ENCODE results near the gene ARHGAP25.

ARHGAP25 gene

DNA sequence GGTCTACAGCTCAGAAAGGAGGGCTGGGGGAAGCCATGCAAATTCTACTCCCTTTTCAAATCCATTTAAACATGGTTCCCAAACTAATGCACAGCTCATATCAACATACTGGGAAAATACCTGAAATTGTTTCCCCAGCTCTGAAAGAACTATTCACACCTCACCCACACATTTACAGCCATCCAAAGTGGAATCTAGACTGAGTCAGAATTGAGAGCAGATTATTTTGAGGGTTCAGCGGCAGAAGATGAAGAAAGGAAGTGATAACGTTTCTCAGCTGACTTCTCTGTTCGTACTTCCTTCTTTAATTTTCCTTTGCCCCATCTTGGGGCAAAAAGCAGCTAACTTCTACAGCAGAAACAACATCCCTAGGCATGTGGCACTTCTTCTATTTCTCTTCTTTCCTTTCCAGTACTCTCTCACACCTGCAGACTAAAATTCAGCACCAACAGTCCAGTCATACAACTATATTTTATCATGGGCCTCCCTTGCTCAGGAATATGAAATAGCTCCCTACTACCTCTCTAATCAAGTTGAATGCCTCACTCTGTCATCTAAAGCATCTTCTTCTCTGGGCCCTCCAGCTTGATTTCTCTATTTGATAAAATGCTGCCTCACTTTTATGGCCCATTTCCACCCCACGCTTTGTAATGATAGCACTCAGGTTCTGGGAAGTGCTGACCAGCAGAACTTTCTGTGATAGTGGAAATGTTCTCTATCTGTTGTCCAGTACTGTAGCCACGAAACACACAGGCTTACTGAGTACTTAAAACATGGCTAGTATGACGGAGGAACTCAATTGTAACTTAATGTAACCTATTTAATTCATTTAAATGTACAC, 35.9 kb downstream of the ARHGAP25 start:
- DNase-seq (ENCODE audit: low spot score) (no peak), ATAC-seq (ENCODE audit: low read depth) (no peak)
- H3K4me3 ChIP-seq (ENCODE audit: severe bottlenecking), result no peak overlapping the region
- TF ChIP-seq, protein P1, sequence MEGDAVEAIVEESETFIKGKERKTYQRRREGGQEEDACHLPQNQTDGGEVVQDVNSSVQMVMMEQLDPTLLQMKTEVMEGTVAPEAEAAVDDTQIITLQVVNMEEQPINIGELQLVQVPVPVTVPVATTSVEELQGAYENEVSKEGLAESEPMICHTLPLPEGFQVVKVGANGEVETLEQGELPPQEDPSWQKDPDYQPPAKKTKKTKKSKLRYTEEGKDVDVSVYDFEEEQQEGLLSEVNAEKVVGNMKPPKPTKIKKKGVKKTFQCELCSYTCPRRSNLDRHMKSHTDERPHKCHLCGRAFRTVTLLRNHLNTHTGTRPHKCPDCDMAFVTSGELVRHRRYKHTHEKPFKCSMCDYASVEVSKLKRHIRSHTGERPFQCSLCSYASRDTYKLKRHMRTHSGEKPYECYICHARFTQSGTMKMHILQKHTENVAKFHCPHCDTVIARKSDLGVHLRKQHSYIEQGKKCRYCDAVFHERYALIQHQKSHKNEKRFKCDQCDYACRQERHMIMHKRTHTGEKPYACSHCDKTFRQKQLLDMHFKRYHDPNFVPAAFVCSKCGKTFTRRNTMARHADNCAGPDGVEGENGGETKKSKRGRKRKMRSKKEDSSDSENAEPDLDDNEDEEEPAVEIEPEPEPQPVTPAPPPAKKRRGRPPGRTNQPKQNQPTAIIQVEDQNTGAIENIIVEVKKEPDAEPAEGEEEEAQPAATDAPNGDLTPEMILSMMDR (IDR thresholded peaks at IDR 0.05; ENCODE audit: poor library complexity, severe bottlenecking), result no peak
- peaks cover 15% of the 10 kb centered on the region for H3K4me1 ChIP-seq (ENCODE audit: insufficient read depth, poor library complexity, severe bottlenecking)
- H3K36me3 ChIP-seq (ENCODE audit: low read depth), result no peaks in the 10 kb centered on the region
- no peaks in the 10 kb centered on the region for H3K27me3 ChIP-seq (ENCODE audit: insufficient read depth, poor library complexity, severe bottlenecking)
- no peaks in the 10 kb centered on the region for H3K9me3 ChIP-seq (ENCODE audit: severe bottlenecking)
- H3K27ac ChIP-seq (ENCODE audit: poor library complexity, severe bottlenecking), result no peak overlapping the region

GRCh38 chr2:68771211-68771751, 36.7 kb downstream of the ARHGAP25 start:
- H3K4me1 ChIP-seq (ENCODE audit: insufficient read depth, poor library complexity, severe bottlenecking), result peaks cover 7% of the 10 kb centered on the region

GRCh38 chr2:68772109-68772508, 37.5 kb downstream of the ARHGAP25 start:
- peaks cover 6% of the 10 kb centered on the region for H3K4me1 ChIP-seq (ENCODE audit: insufficient read depth, poor library complexity, severe bottlenecking)
- TF ChIP-seq, protein P1 (IDR thresholded peaks at IDR 0.05; ENCODE audit: poor library complexity, severe bottlenecking), result no peak
- ATAC-seq (ENCODE audit: low read depth), result no peak
- H3K27ac ChIP-seq (ENCODE audit: poor library complexity, severe bottlenecking), result no peak overlapping the region
- H3K36me3 ChIP-seq (ENCODE audit: low read depth), result no peaks in the 10 kb centered on the region
- no peaks in the 10 kb centered on the region for H3K27me3 ChIP-seq (ENCODE audit: insufficient read depth, poor library complexity, severe bottlenecking)
- no peak overlapping the region for H3K4me3 ChIP-seq (ENCODE audit: severe bottlenecking)
- H3K9me3 ChIP-seq (ENCODE audit: severe bottlenecking), result no peaks in the 10 kb centered on the region
- no peak for DNase-seq (ENCODE audit: low spot score)

More at GRCh38 chr2:68771211-68771751, 36.7 kb downstream of the ARHGAP25 start:
- no peaks in the 10 kb centered on the region for H3K36me3 ChIP-seq (ENCODE audit: low read depth)
- DNase-seq (ENCODE audit: low spot score) (no peak), ATAC-seq (ENCODE audit: low read depth) (no peak)
- no peak overlapping the region for H3K4me3 ChIP-seq (ENCODE audit: severe bottlenecking)
- TF ChIP-seq, protein P1 (IDR thresholded peaks at IDR 0.05; ENCODE audit: poor library complexity, severe bottlenecking), result no peak
- no peak overlapping the region for H3K27ac ChIP-seq (ENCODE audit: poor library complexity, severe bottlenecking)
- no peaks in the 10 kb centered on the region for H3K9me3 ChIP-seq (ENCODE audit: severe bottlenecking)
- H3K27me3 ChIP-seq (ENCODE audit: insufficient read depth, poor library complexity, severe bottlenecking), result no peaks in the 10 kb centered on the region

- no peaks in the 10 kb centered on the region for H3K27me3 ChIP-seq (ENCODE audit: insufficient read depth, poor library complexity, severe bottlenecking)
- DNase-seq (ENCODE audit: low spot score), result no peak
- H3K36me3 ChIP-seq (ENCODE audit: low read depth), result no peaks in the 10 kb centered on the region
- ATAC-seq (ENCODE audit: low read depth), result no peak
- peaks cover 3% of the 10 kb centered on the region for H3K4me1 ChIP-seq (ENCODE audit: insufficient read depth, poor library complexity, severe bottlenecking)
- no peak overlapping the region for H3K4me3 ChIP-seq (ENCODE audit: severe bottlenecking)
- TF ChIP-seq, protein P1 (IDR thresholded peaks at IDR 0.05; ENCODE audit: poor library complexity, severe bottlenecking), result no peak
- no peaks in the 10 kb centered on the region for H3K9me3 ChIP-seq (ENCODE audit: severe bottlenecking)
- H3K27ac ChIP-seq (ENCODE audit: poor library complexity, severe bottlenecking), result no peak overlapping the region
Measured at GRCh38 chr2:68774569-68775271, 40.1 kb downstream of the ARHGAP25 start.

All from RWPE2 (cell line).